Uterus (tissue), 4 donors: ENCODE results near the gene NEURL1B. TPM values are rescaled to one million over a fixed set of nuclear protein-coding genes. Genes with fewer than 3 reads are reported as not detected.
"Not testable (repeated sequence)": the region's sequence is repeated elsewhere in the genome, so short reads cannot be mapped to it uniquely, and the experiment has no call there.

ENCODE experiments used
- DNase-seq, 2 donors: peaks; one replicate each; pipeline ENCODE4 v3.0.0-alpha.2; 2019 to 2020
- H3K27ac ChIP-seq, 2 donors: fragments of 200-600 bp; sonication (generic); 1 replicate in 1 of 2; 2 replicates in 1 of 2; pipeline ENCODE4 v1.5.1; 2016 to 2018
- H3K27me3 ChIP-seq, 2 donors: fragments of 200-600 bp; sonication (generic); one replicate each; pipeline ENCODE4 v1.5.1; 2018 to 2019; ENCODE audit warnings: control low read depth in 1 of 2
- H3K36me3 ChIP-seq, 2 donors: fragments of 200-600 bp; sonication (generic); one replicate each; pipeline ENCODE4 v1.5.1; 2019; ENCODE audit warnings: control low read depth in 1 of 2
- H3K4me1 ChIP-seq, 2 donors: fragments of 200-600 bp; sonication (generic); one replicate each; pipeline ENCODE4 v1.5.1; 2018 to 2019; ENCODE audit warnings: control low read depth in 1 of 2
- H3K4me3 ChIP-seq, 2 donors: fragments of 200-600 bp; sonication (generic); 1 replicate in 1 of 2; 2 replicates in 1 of 2; pipeline ENCODE4 v1.5.1; 2018 to 2019; ENCODE audit warnings: mild to moderate bottlenecking in 1 of 2
- H3K9me3 ChIP-seq, 2 donors: fragments of 200-600 bp; sonication (generic); one replicate each; pipeline ENCODE4 v1.5.1; 2019; ENCODE audit warnings: control low read depth in 1 of 2
- CTCF ChIP-seq, 4 experiments: fragments of 200-600 bp in 2 of 4; fragments of 450-650 bp in 2 of 4; sonication (generic) in 2 of 4; IDR thresholded peaks; one replicate each; pipeline ENCODE4 v1.5.1; 2016 to 2019; ENCODE audit warnings: antibody characterized with exemption in 4 of 4, mild to moderate bottlenecking in 2 of 4, moderate library complexity in 1 of 4
- POLR2A ChIP-seq, 2 donors: fragments of 450-650 bp; IDR thresholded peaks; one replicate each; pipeline ENCODE4 v1.6.1; 2016; ENCODE audit warnings: antibody characterized with exemption in 2 of 2, mild to moderate bottlenecking in 1 of 2, moderate library complexity in 1 of 2
- intact Hi-C: fragments of 100-400 bp; cut with DNase I; formaldehyde crosslinking; loops from one replicate; pipeline ENCODE4 v1.15.1; 2023; ENCODE audit warnings: low total_unique reads
- total RNA-seq, 4 donors: library from RNA; depleted of rRNA in 3 of 4; stranded (reverse); fragments of >200 nt in 3 of 4; gene quantifications; one replicate each; pipeline versions ENCODE4 v1.1.0 to v1.2.4, GENCODE V29; 2014 to 2023
- donor health status: DM: yes; HTN: yes; CAD: no.

The NEURL1B gene
- total RNA-seq, 4 donors from 2014 or later, result 51.1 to 136 (median 74.1) TPM

GRCh38 chr5:172645271-172646055 is 4.4 kb downstream of the NEURL1B start:
- Histone ChIP-seq H3K27me3 (no peaks in the 10 kb centered on the region), H3K4me3 (no peak overlapping the region), H3K4me1 (peaks cover 2 to 28% of the 10 kb centered on the region in 2 donors), H3K9me3 (no peaks in the 10 kb centered on the region), H3K27ac (peak overlapping the region; percentile 64 to 98), H3K36me3 (no peaks in the 10 kb centered on the region)
- DNase-seq, result no peak
- no peak for TF ChIP-seq POLR2A (IDR thresholded peaks at IDR 0.05)
- intact Hi-C loops, result loop anchor here (10.0 kb wide), 1 partner anchor 81 kb away; no protein-coding TSS in a partner anchor

- H3K4me1 ChIP-seq, result peaks cover 0 to 28% of the 10 kb centered on the region in 2 donors
- peak; percentile 62 to 68 for DNase-seq
- peak overlapping the region; percentile 64 to 98 for H3K27ac ChIP-seq
- peak; percentile 40 to 55 (median 44) for TF ChIP-seq CTCF (IDR thresholded peaks at IDR 0.05)
- TF ChIP-seq POLR2A (IDR thresholded peaks at IDR 0.05), result no peak
- H3K36me3 ChIP-seq, result no peaks in the 10 kb centered on the region
- no peaks in the 10 kb centered on the region for H3K9me3 ChIP-seq
- H3K27me3 ChIP-seq, result no peaks in the 10 kb centered on the region
- intact Hi-C loops, result loop anchor here (10.0 kb wide), 1 partner anchor 82 kb away; no protein-coding TSS in a partner anchor
- H3K4me3 ChIP-seq, result no peak overlapping the region
Measured at GRCh38 chr5:172646716-172647285, 5.7 kb downstream of the NEURL1B start.

GRCh38 chr5:172647352-172648012 is 6.4 kb downstream of the NEURL1B start:
- Histone ChIP-seq H3K27ac (peak overlapping the region; percentile 64 to 98), H3K4me3 (no peak overlapping the region), H3K9me3 (no peaks in the 10 kb centered on the region), H3K4me1 (peaks cover 0 to 28% of the 10 kb centered on the region in 2 donors), H3K27me3 (no peaks in the 10 kb centered on the region), H3K36me3 (no peaks in the 10 kb centered on the region)
- TF ChIP-seq CTCF (IDR thresholded peaks at IDR 0.05), result no peak
- no peak for TF ChIP-seq POLR2A (IDR thresholded peaks at IDR 0.05)
- DNase-seq, result no peak
- intact Hi-C loops, result loop anchor here (10.0 kb wide), 1 partner anchor 83 kb away; no protein-coding TSS in a partner anchor

GRCh38 chr5:172648013-172648381 is 6.9 kb downstream of the NEURL1B start:
- Histone ChIP-seq H3K4me3 (no peak overlapping the region), H3K4me1 (peaks cover 0 to 28% of the 10 kb centered on the region in 2 donors), H3K27ac (peak overlapping the region; percentile 64 to 98), H3K36me3 (no peaks in the 10 kb centered on the region), H3K27me3 (no peaks in the 10 kb centered on the region), H3K9me3 (no peaks in the 10 kb centered on the region)
- DNase-seq, result no peak
- intact Hi-C loops, result loop anchor here (10.0 kb wide), 1 partner anchor 83 kb away; no protein-coding TSS in a partner anchor
- TF ChIP-seq CTCF (IDR thresholded peaks at IDR 0.05), result no peak
- TF ChIP-seq POLR2A (IDR thresholded peaks at IDR 0.05), result no peak

- H3K27ac ChIP-seq, result peak overlapping the region; percentile 64 to 98
- no peaks in the 10 kb centered on the region for H3K27me3 ChIP-seq
- peaks cover 0 to 23% of the 10 kb centered on the region in 2 donors for H3K4me1 ChIP-seq
- DNase-seq, result no peak
- intact Hi-C loops, result loop anchor here (10.0 kb wide), 1 partner anchor 84 kb away; no protein-coding TSS in a partner anchor
- H3K36me3 ChIP-seq, result no peaks in the 10 kb centered on the region
- H3K9me3 ChIP-seq, result no peaks in the 10 kb centered on the region
- TF ChIP-seq POLR2A (IDR thresholded peaks at IDR 0.05), result no peak
- no peak for TF ChIP-seq CTCF (IDR thresholded peaks at IDR 0.05)
- H3K4me3 ChIP-seq, result no peak overlapping the region
Measured at GRCh38 chr5:172648755-172649154, 7.7 kb downstream of the NEURL1B start.

- intact Hi-C loops, H3K27me3 ChIP-seq, H3K36me3 ChIP-seq, H3K9me3 ChIP-seq, H3K4me3 ChIP-seq, DNase-seq: not testable (repeated sequence)
- Histone ChIP-seq H3K27ac (peak overlapping the region; percentile 42 to 96), H3K4me1 (peaks cover 7 to 31% of the 10 kb centered on the region in 2 donors)
Measured at GRCh38 chr5:172656496-172656895, 15.4 kb downstream of the NEURL1B start.

GRCh38 chr5:172657524-172658233 is 16.6 kb downstream of the NEURL1B start:
- H3K9me3 ChIP-seq, H3K4me3 ChIP-seq, intact Hi-C loops, DNase-seq, H3K36me3 ChIP-seq, H3K27me3 ChIP-seq: not testable (repeated sequence)
- Histone ChIP-seq H3K27ac (peak overlapping the region; percentile 84 to 96), H3K4me1 (peaks cover 7 to 31% of the 10 kb centered on the region in 2 donors)
